Ovary (tissue), 3 donors: ENCODE data around the gene SPATA2.

ENCODE experiments used
- CTCF ChIP-seq, 3 donors: fragments of 450-650 bp in 2 of 3; fragments of 200-600 bp in 1 of 3; IDR thresholded peaks; one replicate each; pipeline versions ENCODE4 v1.5.1 to v1.8.0; 2016 to 2022; ENCODE audit warnings: antibody characterized with exemption in 3 of 3, mild to moderate bottlenecking in 1 of 3
- POLR2A ChIP-seq: fragments of 450-650 bp; IDR thresholded peaks from one replicate; pipeline ENCODE4 v1.6.1; 2017; ENCODE audit warnings: antibody characterized with exemption, mild to moderate bottlenecking, moderate library complexity
- donor health status: DM: no; HTN: no; CAD: no.

- TF ChIP-seq POLR2A (no peak), CTCF (IDR thresholded peaks at IDR 0.05) (no peak)
Measured at GRCh38 chr20:49914310-49915117, 815 bp downstream of the SPATA2 start.
